ENCODE results near the gene WWC1.

Gene WWC1

GRCh38 chr5:168451565-168451964 lies 160.1 kb downstream of the WWC1 start:
- no peak for DNase-seq

DNA sequence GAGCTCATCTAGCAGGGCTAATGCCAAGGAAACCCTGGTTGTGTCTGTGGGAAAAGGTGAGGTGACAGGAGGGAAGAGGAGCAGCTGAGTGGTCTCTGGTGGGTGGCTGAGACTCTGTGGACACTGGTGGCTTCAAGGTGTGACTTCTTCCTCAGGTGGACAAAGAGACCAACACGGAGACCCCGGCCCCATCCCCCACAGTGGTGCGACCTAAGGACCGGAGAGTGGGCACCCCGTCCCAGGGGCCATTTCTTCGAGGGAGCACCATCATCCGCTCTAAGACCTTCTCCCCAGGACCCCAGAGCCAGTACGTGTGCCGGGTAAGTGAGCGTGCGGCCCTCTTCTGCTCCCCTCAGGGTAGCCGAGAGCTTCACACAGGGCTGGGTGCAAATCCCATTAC lies 163.8 kb downstream of the WWC1 start:
- DNase-seq: no peak

DNA sequence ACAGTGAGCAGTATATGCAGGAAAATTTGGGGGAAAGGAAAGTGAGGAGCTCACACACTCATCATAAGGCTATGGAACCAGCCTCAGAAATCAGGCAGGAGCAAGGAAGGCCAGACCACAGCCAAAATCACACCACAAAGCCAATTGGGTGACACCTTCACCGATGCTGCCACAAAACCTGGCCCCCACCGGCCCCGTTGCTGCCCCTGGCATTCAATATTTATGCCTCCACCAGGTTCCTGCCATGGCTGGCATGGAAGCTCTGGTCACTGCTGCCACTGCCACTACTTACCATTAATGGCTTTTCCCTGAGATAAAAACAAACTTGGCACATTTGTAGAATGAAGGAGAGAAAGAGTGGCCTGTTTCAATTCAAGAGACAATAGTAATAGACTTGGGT lies 166.1 kb downstream of the WWC1 start:
- DNase-seq: no peak

- no peak for DNase-seq
Measured at GRCh38 chr5:168460606-168461005, 169.2 kb downstream of the WWC1 start.

DNA sequence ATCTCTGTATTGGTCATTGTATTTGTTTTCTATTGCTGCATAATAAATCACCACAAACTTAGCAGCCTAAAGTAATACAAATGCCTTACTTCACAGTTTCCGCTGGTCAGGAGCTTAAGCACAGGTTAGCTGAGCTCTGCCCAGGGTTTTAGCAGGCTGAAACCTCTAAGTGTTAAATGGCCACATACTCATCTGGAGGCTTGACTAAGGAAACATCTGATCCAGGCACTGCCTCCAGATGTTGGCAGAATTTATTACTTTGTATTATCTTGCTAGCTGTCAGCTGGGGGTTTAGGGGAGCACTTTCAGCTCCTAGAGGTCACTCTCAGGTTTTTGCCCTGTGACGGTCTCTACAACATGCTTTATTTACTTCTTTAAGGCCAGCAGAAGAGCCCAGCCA lies 171.6 kb downstream of the WWC1 start:
- no peak for DNase-seq

DNA sequence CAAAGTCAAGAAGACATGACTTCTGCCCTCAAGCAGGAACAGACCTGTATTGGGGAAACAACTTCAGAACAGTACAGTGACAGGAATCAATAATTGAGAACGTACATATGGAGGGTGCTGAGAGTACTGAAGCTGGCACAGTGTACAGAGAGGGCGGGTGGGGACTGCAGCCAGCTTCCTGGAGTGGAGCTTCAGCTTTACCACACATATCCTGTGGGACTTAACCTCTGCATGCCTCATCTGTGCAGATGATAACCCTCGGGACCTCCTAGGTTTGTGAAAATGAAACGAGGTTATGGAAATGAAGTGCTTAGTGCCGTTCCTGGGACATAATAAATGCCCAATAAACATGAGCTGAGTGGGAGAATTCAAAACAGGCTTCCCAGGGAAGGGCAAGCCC lies 172.8 kb downstream of the WWC1 start:
- DNase-seq: no peak

DNA sequence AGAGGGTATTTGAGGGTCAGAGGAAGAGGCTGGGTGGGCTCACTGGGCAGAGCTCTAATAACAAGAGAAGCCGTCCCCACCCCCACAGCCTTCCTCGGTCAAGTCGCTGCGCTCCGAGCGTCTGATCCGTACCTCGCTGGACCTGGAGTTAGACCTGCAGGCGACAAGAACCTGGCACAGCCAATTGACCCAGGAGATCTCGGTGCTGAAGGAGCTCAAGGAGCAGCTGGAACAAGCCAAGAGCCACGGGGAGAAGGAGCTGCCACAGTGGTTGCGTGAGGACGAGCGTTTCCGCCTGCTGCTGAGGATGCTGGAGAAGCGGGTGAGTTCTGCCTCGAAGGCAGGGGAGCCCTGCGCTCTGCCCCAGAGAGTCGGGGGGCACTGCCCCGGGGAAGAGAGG lies 173.2 kb downstream of the WWC1 start:
- DNase-seq: no peak

DNA sequence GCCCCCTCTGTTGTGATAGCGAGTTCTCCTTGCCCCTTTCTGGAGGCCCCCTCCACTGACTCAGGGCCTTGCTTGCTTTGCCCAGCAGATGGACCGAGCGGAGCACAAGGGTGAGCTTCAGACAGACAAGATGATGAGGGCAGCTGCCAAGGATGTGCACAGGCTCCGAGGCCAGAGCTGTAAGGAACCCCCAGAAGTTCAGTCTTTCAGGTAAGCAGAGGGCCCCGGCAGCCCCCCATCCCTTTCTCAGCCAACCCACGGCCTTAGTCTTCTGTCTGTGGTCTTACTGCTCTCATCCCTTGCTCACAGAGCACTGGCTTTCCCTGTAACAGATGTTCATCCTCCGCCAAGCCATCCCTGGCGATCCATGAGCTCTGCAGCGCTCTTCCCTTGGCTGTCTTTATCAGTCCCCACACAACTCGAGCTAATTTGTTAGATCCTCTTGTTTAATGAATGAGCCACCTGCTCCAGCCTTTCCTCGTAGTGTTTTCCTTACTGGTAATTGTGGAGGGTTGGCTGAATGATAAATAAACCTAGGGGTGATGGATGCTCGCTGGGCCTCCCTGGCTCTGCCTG lies 176.4 kb downstream of the WWC1 start:
- no peak for DNase-seq

GRCh38 chr5:168468836-168469235 lies 177.4 kb downstream of the WWC1 start:
- DNase-seq: no peak

- no peak for DNase-seq
Measured at GRCh38 chr5:168469816-168470215, 178.4 kb downstream of the WWC1 start.

DNA sequence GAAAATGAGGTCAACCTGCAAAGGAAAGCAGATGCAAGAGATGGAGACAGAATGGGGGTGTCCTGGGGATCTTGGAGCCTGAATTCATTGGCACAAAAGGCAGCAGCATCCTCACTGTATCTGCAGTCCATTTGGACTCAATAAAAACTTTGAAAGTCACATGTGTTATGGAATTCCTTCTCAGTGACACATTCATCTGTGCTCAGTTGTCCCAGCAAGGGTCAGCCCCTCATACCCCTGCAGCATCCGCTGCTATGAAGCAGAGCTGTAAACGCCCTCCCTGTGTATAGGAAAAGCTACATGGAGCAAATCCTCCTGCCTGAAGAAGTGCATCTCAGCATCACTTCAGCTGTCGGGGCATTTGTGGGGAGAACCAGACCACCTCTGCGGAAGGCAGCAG lies 180.3 kb downstream of the WWC1 start:
- no peak for DNase-seq

DNA sequence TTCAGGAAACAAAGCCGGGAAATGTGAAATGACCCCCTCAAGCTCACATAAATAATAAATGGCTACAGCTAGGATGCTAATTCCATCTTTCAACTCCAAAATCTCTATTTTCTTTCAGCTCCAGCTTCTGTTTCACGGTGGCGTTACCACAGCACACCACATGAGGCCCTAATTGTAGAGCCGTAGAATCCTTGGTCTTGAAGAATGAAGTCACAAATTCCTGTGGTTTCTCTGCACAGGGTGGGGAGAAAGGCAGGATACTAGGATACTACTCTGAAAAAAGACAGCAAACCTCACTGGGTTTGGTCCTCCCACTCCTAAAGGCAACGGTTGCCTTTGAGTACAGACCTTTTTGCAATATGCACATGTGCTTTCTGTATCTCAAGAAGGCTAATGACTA lies 180.9 kb downstream of the WWC1 start:
- no peak for DNase-seq

DNA sequence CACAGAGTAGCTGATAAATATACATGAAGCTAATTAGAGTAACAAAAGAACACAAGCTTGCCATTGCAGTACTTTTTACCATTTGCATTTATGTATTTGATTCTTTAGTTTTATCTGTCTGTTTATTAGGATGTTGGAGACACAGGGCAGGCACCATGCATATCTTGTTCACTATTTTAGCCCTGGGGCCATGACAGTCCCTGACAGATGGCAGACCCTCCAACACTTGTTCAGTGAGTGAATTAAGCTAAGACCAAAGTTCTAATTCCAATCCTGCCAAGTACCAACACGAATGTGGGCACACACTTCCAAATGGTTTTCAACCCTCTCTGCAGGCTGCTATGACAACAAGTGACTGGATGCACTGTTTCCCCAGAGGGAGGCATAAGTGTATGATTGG lies 182.9 kb downstream of the WWC1 start:
- DNase-seq: no peak

GRCh38 chr5:168477060-168477459 lies 185.6 kb downstream of the WWC1 start:
- DNase-seq: no peak

- DNase-seq: no peak
Measured at GRCh38 chr5:168479166-168479565, 187.7 kb downstream of the WWC1 start.

- no peak for DNase-seq
Measured at GRCh38 chr5:168480601-168481000, 189.2 kb downstream of the WWC1 start.

GRCh38 chr5:168481330-168481788 lies 189.9 kb downstream of the WWC1 start:
- DNase-seq: no peak

GRCh38 chr5:168482361-168482760 lies 190.9 kb downstream of the WWC1 start:
- no peak for DNase-seq

- peak; percentile 95 for DNase-seq
Measured at GRCh38 chr5:168486136-168486879, 194.9 kb downstream of the WWC1 start, which contains the start of gene RARS1. RARS1 (plus strand) TSS chr5:168486471; CDS start chr5:168486499, 28 bp downstream.

GRCh38 chr5:168489059-168489458 lies 197.6 kb downstream of the WWC1 start:
- DNase-seq: no peak

DNA sequence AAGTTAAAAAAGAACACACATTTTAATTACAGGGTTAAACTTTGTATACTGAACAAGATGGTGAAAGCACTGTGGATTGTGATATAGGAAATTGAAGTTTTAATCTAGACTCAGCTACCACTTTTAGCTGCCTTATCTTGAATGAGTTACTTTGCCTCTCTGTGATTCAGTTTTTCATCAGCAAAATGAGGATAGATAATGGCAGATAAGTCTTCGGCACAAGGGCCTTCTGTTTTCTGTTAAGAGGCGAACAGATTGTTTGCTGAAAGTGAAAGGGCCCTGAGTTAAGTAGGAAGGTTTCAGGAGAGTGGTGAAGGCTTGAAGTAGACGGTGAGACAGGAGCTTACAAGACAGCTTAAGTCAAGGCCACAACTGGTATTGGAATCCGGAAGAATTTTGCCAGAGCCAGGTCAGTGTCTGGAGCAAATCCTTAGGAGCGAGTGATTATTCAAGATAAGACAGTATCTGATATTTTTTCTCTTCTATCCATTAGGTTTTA lies 202.7 kb downstream of the WWC1 start:
- no peak for DNase-seq

- no peak for DNase-seq
Measured at GRCh38 chr5:168502563-168503237, 211.3 kb downstream of the WWC1 start.

DNA sequence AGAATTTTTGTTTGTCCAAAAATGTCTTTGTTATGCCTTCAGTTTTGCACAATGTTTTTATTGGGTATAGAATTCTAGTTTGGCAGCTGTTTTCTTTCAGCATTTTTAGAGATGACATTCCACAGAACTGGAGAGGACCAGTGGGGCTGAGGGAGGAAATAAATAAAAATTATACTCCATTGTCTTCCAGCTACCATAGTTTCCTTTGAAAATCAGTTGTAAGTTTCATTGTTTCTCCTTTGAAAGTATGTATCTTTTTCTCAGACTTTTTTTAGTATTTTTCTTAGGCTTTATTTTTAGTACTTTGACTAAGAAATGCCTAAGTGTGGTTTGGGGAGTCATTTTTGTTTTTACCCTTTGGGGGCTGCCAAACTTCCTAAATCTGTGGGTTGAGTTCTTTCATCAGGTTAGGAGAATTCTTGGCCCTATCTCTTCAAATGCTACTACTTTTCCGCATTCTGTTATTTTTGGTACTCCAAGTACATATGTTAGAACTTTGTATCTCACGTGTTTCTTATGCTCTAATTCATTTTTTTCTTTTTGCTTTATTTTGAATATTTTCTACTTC lies 222.5 kb downstream of the WWC1 start:
- DNase-seq: no peak
